ENCODE measurements around the gene MAST4.
A peak's percentile ranks its signal among the peaks of the same experiment; 100 is the strongest.

MAST4 gene

GRCh38 chr5:66898241-66898995 lies 302.2 kb downstream of the MAST4 start:
- CTCF ChIA-PET, result no interaction called here
- TF ChIP-seq PRDM1 (tag by site-specific recombination; IDR thresholded peaks at IDR 0.05) (0 out of 2 replicates have a peak, but pooled peaks have one; percentile 49), ZNF366 (tag by site-specific recombination; conservative IDR thresholded peaks at IDR 0.05) (no peak)

GRCh38 chr5:66903218-66903617 lies 307.0 kb downstream of the MAST4 start:
- TF ChIP-seq ZFP37 (tag by site-specific recombination; IDR thresholded peaks at IDR 0.05), result no peak
- no peak for TF ChIP-seq ZBTB11 (tag by site-specific recombination; conservative IDR thresholded peaks at IDR 0.05; ENCODE audit: low read depth)
- TF ChIP-seq KLF9 (tag by site-specific recombination; IDR thresholded peaks at IDR 0.05; ENCODE audit: low read depth), result no peak
- TF ChIP-seq ZNF202 (tag by site-specific recombination; IDR thresholded peaks at IDR 0.05; ENCODE audit: borderline replicate concordance), result no peak
- TF ChIP-seq ZNF394 (tag by site-specific recombination; IDR thresholded peaks at IDR 0.05; ENCODE audit: borderline replicate concordance), result no peak
- no peak for TF ChIP-seq INSM2 (tag by site-specific recombination; IDR thresholded peaks at IDR 0.05)
- Histone ChIP-seq H3K4me1 (ENCODE audit: control insufficient read depth, insufficient read depth, low read length) (peaks cover 3% of the 10 kb centered on the region; the same call in 1 of the 2 replicates), H3K36me3 (ENCODE audit: control insufficient read depth in 2 of 2, insufficient read depth in 1 of 2, low read length in 2 of 2) (no peaks in the 10 kb centered on the region), H3K4me3 (ENCODE audit: low read depth, low read length) (no peak overlapping the region), H3K27ac (ENCODE audit: extremely low read depth, low read depth, low read length) (no peak overlapping the region), H3K9me3 (ENCODE audit: control insufficient read depth, insufficient read depth, low read depth, low read length) (no peaks in the 10 kb centered on the region)
- ChIA-PET CTCF (interaction anchor here (0.6 to 0.7 kb wide), 2 partner anchors 46 to 160 kb away, joined by 3 read pairs; no protein-coding TSS in a partner anchor), POLR2A (no interaction called here)

More at GRCh38 chr5:66898241-66898995, 302.2 kb downstream of the MAST4 start:
- no peaks in the 10 kb centered on the region for H3K9me3 ChIP-seq (ENCODE audit: control insufficient read depth, insufficient read depth, low read depth, low read length)
- POLR2A ChIA-PET, result no interaction called here
- H3K4me3 ChIP-seq (ENCODE audit: low read depth, low read length), result no peak overlapping the region
- no peaks in the 10 kb centered on the region for H3K4me1 ChIP-seq (ENCODE audit: control insufficient read depth, insufficient read depth, low read length)
- no peaks in the 10 kb centered on the region for H3K36me3 ChIP-seq (ENCODE audit: control insufficient read depth in 2 of 2, insufficient read depth in 1 of 2, low read length in 2 of 2)
- H3K27ac ChIP-seq (ENCODE audit: extremely low read depth, low read depth, low read length), result no peak overlapping the region

GRCh38 chr5:66903709-66904108 lies 307.5 kb downstream of the MAST4 start:
- Histone ChIP-seq H3K36me3 (ENCODE audit: control insufficient read depth in 2 of 2, insufficient read depth in 1 of 2, low read length in 2 of 2) (no peaks in the 10 kb centered on the region), H3K27ac (ENCODE audit: extremely low read depth, low read depth, low read length) (no peak overlapping the region), H3K4me1 (ENCODE audit: control insufficient read depth, insufficient read depth, low read length) (peaks cover 3% of the 10 kb centered on the region; the same call in 1 of the 2 replicates), H3K9me3 (ENCODE audit: control insufficient read depth, insufficient read depth, low read depth, low read length) (no peaks in the 10 kb centered on the region), H3K4me3 (ENCODE audit: low read depth, low read length) (no peak overlapping the region)
- CTCF ChIA-PET, result no interaction called here
- POLR2A ChIA-PET, result no interaction called here
- TF ChIP-seq KLF1 (tag by site-specific recombination; IDR thresholded peaks at IDR 0.05), result no peak
- no peak for TF ChIP-seq PRDM1 (tag by site-specific recombination; IDR thresholded peaks at IDR 0.05)
- TF ChIP-seq ZNF776 (tag by site-specific recombination; IDR thresholded peaks at IDR 0.05; ENCODE audit: borderline replicate concordance), result no peak
- no peak for TF ChIP-seq ZNF121 (tag by site-specific recombination; IDR thresholded peaks at IDR 0.05)
- TF ChIP-seq TSHZ1 (tag by site-specific recombination; IDR thresholded peaks at IDR 0.05; ENCODE audit: borderline replicate concordance), result no peak
- TF ChIP-seq ZSCAN23 (tag by site-specific recombination; IDR thresholded peaks at IDR 0.05), result no peak
- TF ChIP-seq ZNF112 (tag by site-specific recombination; IDR thresholded peaks at IDR 0.05), result no peak
- no peak for TF ChIP-seq TRIM28 (IDR thresholded peaks at IDR 0.05; ENCODE audit: borderline replicate concordance, low read length)
- no peak for TF ChIP-seq ZNF18 (tag by site-specific recombination; IDR thresholded peaks at IDR 0.05)
- TF ChIP-seq ZNF280C (tag by site-specific recombination; IDR thresholded peaks at IDR 0.05), result no peak
